Skeletal muscle satellite cell (primary cell): ENCODE measurements around the gene MRPS17.

Experiments used
- H3K27me3 ChIP-seq: 2 replicates; pipeline ENCODE4 v1.7.0; 2013; ENCODE audit warnings: low read length; ENCODE audit not compliant: control insufficient read depth, insufficient read depth
- H3K36me3 ChIP-seq: 2 replicates; pipeline ENCODE4 v1.7.0; 2013; ENCODE audit warnings: mild to moderate bottlenecking, control low read depth, low read length; ENCODE audit not compliant: insufficient read depth
- H3K4me1 ChIP-seq: 2 replicates; pipeline ENCODE4 v1.7.0; 2013; ENCODE audit warnings: low read length; ENCODE audit not compliant: control insufficient read depth, insufficient read depth
- H3K4me2 ChIP-seq: 2 replicates; pipeline ENCODE4 v1.7.0; 2013; ENCODE audit warnings: mild to moderate bottlenecking, low read length
- H3K4me3 ChIP-seq: 2 replicates; pipeline ENCODE4 v1.7.0; 2013; ENCODE audit warnings: low read length
- H3K9ac ChIP-seq: 2 replicates; pipeline ENCODE4 v1.7.0; 2013; ENCODE audit warnings: mild to moderate bottlenecking, low read depth, low read length, moderate library complexity
- H3K9me3 ChIP-seq: replicated peaks from 2 replicates; pipeline ENCODE4 v1.7.0; 2013; ENCODE audit warnings: mild to moderate bottlenecking, control low read depth, low read length

MRPS17 gene

GRCh38 chr7:55957190-55957589, 5.5 kb downstream of the MRPS17 start:
- no peak overlapping the region for H3K9ac ChIP-seq
- no peaks in the 10 kb centered on the region for H3K4me1 ChIP-seq
- no peak overlapping the region for H3K4me3 ChIP-seq
- no peak overlapping the region for H3K4me2 ChIP-seq
- H3K9me3 ChIP-seq: no peaks in the 10 kb centered on the region
- H3K36me3 ChIP-seq: peaks cover 15% of the 10 kb centered on the region
- no peaks in the 10 kb centered on the region for H3K27me3 ChIP-seq

GRCh38 chr7:55962014-55962413, 10.3 kb downstream of the MRPS17 start:
- Histone ChIP-seq H3K4me1 (peaks cover 12% of the 10 kb centered on the region), H3K4me2 (no peak overlapping the region)

GRCh38 chr7:55963584-55964168, 12.0 kb downstream of the MRPS17 start:
- Histone ChIP-seq H3K9me3 (no peaks in the 10 kb centered on the region), H3K9ac (peak overlapping the region; percentile 94), H3K27me3 (no peaks in the 10 kb centered on the region), H3K36me3 (peaks cover 8% of the 10 kb centered on the region), H3K4me3 (peak overlapping the region; percentile 92), H3K4me2 (peak overlapping the region; percentile 98), H3K4me1 (peaks cover 12% of the 10 kb centered on the region)

More at GRCh38 chr7:55962014-55962413, 10.3 kb downstream of the MRPS17 start:
- Histone ChIP-seq H3K36me3 (peaks cover 4% of the 10 kb centered on the region), H3K4me3 (no peak overlapping the region), H3K27me3 (no peaks in the 10 kb centered on the region), H3K9me3 (no peaks in the 10 kb centered on the region), H3K9ac (no peak overlapping the region)

- Histone ChIP-seq H3K9me3 (no peaks in the 10 kb centered on the region), H3K27me3 (no peaks in the 10 kb centered on the region), H3K9ac (peak within 1 kb of the TSS; percentile 94), H3K4me3 (peak within 1 kb of the TSS; percentile 92), H3K4me1 (peaks cover 12% of the 10 kb centered on the region), H3K4me2 (peak within 1 kb of the TSS; percentile 98), H3K36me3 (peaks cover 8% of the 10 kb centered on the region)
Observed at GRCh38 chr7:55964261-55965099, 12.8 kb downstream of the MRPS17 start, which contains the start of gene NIPSNAP2. Gene NIPSNAP2, plus strand, starts transcription at chr7:55964585. Its CDS starts 25 bp downstream, at chr7:55964610.

- H3K36me3 ChIP-seq: peaks cover 10% of the 10 kb centered on the region
- no peaks in the 10 kb centered on the region for H3K27me3 ChIP-seq
- peak overlapping the region; percentile 94 for H3K9ac ChIP-seq
- no peaks in the 10 kb centered on the region for H3K9me3 ChIP-seq
- peak overlapping the region; percentile 92 for H3K4me3 ChIP-seq
- H3K4me1 ChIP-seq: peaks cover 12% of the 10 kb centered on the region
- peak overlapping the region; percentile 98 for H3K4me2 ChIP-seq
Observed at GRCh38 chr7:55965100-55965470, 13.4 kb downstream of the MRPS17 start.

DNA sequence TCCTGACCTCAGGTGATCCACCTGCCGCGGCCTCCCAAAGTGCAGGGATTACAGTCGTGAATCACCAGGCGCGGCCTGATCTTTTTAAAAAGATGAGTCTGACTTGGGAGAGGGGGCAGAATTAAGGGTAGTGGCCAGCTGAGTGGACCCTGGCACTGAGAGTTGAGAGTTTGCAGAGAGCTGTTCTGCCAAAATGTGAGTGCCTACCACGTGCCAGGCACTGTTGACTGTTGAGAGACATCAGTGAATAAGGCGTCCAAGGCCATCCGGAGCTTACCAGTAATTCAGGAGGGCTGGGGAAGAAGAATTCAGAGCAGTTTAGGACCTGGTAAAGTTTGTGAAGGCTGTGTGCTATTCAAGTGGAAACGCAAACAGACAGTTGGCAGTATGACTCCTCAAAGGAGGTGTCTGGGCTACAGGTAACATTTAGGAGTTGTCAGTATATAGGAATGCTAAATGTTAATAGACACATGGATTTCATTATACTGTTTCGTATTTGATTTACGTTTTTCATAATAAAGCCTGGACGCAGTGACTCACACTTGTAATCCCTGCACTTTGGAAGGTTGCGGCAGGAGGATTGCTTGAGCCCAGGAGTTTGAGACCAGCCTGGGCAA, 14.2 kb downstream of the MRPS17 start:
- H3K9ac ChIP-seq: no peak overlapping the region
- H3K36me3 ChIP-seq: peaks cover 10% of the 10 kb centered on the region
- H3K4me2 ChIP-seq: peak overlapping the region; percentile 98
- peaks cover 12% of the 10 kb centered on the region for H3K4me1 ChIP-seq
- no peaks in the 10 kb centered on the region for H3K27me3 ChIP-seq
- no peaks in the 10 kb centered on the region for H3K9me3 ChIP-seq
- peak overlapping the region; percentile 92 for H3K4me3 ChIP-seq

DNA sequence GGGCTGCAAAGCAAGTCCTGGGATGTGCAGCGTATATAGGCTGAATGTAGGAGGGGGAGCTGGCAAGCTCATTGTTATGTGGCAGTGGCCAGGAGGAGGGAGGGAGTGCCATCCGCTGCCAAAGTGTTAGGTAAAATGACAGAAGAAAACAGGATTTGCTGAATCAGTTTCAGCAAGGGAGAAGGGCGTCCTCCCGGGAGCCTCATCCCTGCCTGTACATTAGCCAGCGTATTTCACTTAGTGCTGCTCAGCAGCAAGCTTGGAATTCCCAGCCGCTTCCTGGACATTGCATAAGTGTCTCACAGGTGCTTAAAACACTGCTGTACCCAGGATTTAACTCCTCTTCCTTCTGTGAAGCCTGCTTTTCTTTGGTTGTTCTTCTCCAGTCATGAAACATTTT, 15.2 kb downstream of the MRPS17 start:
- H3K4me2 ChIP-seq: no peak overlapping the region

DNA sequence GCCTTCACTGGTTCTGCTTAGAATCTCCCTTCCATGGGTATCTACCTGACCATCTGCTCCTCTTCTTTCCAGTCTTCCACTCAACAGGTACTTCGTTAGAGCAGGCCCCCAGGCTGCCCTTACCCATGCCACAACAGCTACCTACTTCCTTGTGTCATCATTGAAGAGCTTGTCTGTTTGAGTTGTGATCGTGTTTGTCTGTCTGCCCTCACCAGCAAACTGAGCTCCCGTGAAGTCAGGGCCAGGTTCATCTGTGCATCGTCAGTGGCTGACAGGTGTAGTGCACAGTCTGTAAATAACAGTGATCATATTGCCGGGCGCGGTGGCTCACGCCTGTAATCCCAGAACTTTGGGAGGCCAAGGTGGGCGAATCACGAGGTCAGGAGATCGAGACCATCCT, 17.7 kb downstream of the MRPS17 start:
- no peaks in the 10 kb centered on the region for H3K27me3 ChIP-seq
- no peak overlapping the region for H3K4me2 ChIP-seq
- H3K4me1 ChIP-seq: peaks cover 4% of the 10 kb centered on the region
- H3K9me3 ChIP-seq: no peaks in the 10 kb centered on the region
- no peak overlapping the region for H3K4me3 ChIP-seq
- peaks cover 10% of the 10 kb centered on the region for H3K36me3 ChIP-seq
- no peak overlapping the region for H3K9ac ChIP-seq

More for the DNA sequence above, 15.2 kb downstream of the MRPS17 start:
- Histone ChIP-seq H3K4me1 (peaks cover 12% of the 10 kb centered on the region), H3K9me3 (no peaks in the 10 kb centered on the region), H3K9ac (no peak overlapping the region), H3K4me3 (no peak overlapping the region), H3K27me3 (no peaks in the 10 kb centered on the region), H3K36me3 (peaks cover 10% of the 10 kb centered on the region)

GRCh38 chr7:55970561-55970960, 18.9 kb downstream of the MRPS17 start:
- H3K27me3 ChIP-seq: no peaks in the 10 kb centered on the region
- no peak overlapping the region for H3K4me2 ChIP-seq
- H3K9ac ChIP-seq: no peak overlapping the region
- no peak overlapping the region for H3K4me3 ChIP-seq
- H3K36me3 ChIP-seq: peaks cover 10% of the 10 kb centered on the region
- H3K4me1 ChIP-seq: no peaks in the 10 kb centered on the region
- no peaks in the 10 kb centered on the region for H3K9me3 ChIP-seq

- Histone ChIP-seq H3K4me3 (no peak overlapping the region), H3K9me3 (no peaks in the 10 kb centered on the region), H3K27me3 (no peaks in the 10 kb centered on the region), H3K4me2 (no peak overlapping the region), H3K9ac (no peak overlapping the region), H3K36me3 (peaks cover 10% of the 10 kb centered on the region), H3K4me1 (no peaks in the 10 kb centered on the region)
Observed at GRCh38 chr7:55970978-55971377, 19.3 kb downstream of the MRPS17 start.

DNA sequence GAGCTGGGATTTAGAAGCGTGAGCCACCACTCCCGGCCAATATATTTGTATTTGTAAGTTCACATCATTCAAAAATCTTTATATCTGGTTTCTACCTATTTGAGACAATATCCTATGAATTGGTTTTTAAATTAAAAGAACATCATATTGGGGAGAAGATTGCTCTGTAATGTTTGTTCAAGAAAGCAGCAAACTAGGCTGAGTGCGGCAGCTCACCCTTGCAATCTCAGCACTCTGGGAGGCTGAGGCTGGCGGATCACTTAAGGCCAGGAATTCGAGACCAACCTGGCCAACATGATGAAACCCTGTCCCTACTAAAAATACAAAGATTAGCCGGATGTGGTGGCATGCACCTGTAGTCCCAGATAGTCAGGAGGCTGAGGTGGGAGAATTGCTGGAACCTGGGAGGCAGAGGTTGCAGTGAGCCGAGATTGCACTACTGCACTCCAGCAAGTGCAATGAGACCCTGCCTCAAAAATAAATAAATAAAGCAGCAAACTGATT, 22.1 kb downstream of the MRPS17 start:
- no peak overlapping the region for H3K9ac ChIP-seq
- no peaks in the 10 kb centered on the region for H3K9me3 ChIP-seq
- H3K4me1 ChIP-seq: peaks cover 17% of the 10 kb centered on the region
- no peak overlapping the region for H3K4me3 ChIP-seq
- H3K4me2 ChIP-seq: no peak overlapping the region
- no peaks in the 10 kb centered on the region for H3K27me3 ChIP-seq
- H3K36me3 ChIP-seq: peaks cover 6% of the 10 kb centered on the region
